HG02678 (cell line): ENCODE results near the gene SLC17A7.
"Not testable (repeated sequence)": the region's sequence is repeated elsewhere in the genome, so short reads cannot be mapped to it uniquely, and the experiment has no call there.

Source experiments
- ATAC-seq: cut with Tn5 transposase; IDR thresholded peaks from one replicate; pipeline ENCODE4 v1.9.1; 2021; ENCODE audit warnings: mild to moderate bottlenecking, moderate library complexity; ENCODE audit not compliant: unreplicated experiment

Gene SLC17A7

GRCh38 chr19:49441210-49441959 lies at the start of gene SLC17A7:
SLC17A7 (minus strand) TSS chr19:49441527; CDS start chr19:49441379, 148 bp downstream.
- ATAC-seq: no peak

- ATAC-seq: no peak
Observed at GRCh38 chr19:49490287-49491029, 49.1 kb upstream of the SLC17A7 start.

DNA sequence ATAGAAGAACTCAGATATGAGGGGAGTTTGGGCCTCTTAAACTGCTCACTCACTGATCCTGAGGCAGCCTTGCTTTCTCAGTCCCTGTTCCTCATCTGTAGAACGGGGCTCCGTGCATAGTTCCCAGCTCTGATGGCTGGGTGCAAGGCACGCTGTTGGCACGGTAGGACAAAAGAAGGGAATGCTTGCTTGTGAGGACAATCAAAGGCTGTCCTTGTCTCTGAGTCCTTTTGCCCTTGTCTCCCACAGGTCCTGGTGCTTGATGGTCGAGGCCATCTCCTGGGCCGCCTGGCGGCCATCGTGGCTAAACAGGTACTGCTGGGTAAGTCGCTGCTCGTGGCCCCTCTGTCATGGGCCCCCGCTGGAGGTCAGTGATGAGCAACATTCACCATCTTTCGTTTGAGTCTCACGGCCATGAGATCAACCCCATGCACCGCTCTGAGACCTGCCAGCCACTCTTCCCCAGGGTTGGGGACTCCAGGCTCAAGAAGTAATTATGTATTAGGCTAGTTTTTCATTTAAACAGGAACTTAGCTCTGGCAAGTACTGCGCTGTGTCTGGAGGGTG lies 48.4 kb upstream of the SLC17A7 start:
- ATAC-seq: no peak

GRCh38 chr19:49488863-49489537 lies 47.7 kb upstream of the SLC17A7 start:
- ATAC-seq: no peak

GRCh38 chr19:49488046-49488862 lies 46.9 kb upstream of the SLC17A7 start:
- ATAC-seq: no peak

DNA sequence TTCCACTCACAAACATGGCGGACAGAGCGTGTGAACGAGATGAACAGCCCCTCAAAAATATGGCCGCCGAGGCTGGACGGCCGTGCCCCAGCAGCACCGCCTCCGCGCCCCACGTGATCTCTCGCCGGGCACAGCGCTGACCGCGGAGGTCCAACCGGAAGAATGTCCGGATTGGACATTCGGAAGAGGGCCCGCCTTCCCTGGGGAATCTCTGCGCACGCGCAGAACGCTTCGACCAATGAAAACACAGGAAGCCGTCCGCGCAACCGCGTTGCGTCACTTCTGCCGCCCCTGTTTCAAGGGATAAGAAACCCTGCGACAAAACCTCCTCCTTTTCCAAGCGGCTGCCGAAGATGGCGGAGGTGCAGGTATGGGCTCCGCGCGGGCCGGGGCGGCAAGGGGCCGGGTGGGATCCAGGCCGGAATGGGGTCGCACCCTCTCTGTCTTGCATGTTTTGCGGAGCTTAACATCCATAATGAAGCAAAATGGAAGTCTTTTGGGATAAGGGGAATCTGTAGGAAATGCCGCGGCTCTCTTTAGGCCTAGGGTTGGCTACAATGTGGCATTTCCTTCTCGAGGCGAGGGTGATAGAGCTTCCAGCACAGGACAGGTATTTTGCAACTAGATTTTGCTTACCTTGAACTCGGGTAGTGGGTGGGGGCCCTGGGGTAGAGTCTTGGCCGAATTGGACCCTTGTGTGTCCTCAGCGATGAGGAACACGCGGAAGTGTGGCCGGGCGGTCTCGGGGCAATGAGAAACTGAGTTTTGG lies 46.1 kb upstream of the SLC17A7 start, which contains the start of gene RPL13A:
Gene RPL13A, plus strand, starts transcription at position 332 of the 769 bp plus-strand sequence. Its CDS starts 22 bp downstream, at position 354.
- ATAC-seq: peak; percentile 95

DNA sequence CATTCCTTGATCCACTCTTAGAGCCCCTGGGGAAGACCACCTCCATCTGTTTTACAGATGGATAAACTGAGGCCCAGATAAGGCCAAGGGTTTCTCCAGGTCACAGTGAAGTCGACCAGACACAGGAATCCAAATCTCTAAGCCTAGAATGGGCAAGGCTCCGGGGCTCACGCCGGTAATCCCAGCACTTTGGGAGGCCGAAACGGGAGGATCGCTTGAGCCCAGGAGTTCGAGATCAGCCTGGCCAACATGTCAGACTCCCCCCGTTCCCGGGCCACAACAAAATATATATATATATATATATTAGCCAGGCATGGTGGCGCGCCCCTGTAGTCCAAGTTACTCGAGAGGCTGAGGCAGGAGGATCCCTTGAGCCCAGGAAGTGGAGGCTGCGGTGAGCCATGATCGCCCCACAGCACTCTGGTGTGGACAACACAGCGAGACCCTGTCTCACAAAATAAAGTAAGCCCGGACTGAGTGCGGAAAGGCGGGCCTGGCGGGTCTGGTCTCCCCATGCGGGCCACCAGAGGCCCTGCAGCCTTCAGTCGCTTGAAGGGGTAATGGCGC lies 45.5 kb upstream of the SLC17A7 start:
- no peak for ATAC-seq

DNA sequence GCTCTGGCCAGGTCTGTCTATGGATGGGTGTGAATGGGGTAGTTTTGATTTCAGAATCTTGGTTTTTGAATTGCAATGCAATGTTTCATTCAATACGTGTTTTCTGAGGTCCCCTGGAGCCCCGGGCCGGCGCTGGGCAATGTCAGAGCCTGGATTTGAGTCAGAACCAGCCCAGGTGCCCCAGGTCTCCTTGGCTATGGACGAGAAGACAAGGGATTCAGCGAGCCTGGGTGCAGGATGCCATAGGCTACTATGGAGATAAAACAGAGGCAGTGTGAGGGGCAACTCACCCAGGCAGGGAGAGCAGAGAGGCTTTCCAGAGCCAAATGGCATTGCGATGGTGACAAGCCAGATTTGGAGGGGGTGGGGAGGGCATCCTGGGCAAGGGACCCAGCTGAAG lies 44.9 kb upstream of the SLC17A7 start:
- no peak for ATAC-seq

GRCh38 chr19:49481020-49481683 lies 39.8 kb upstream of the SLC17A7 start:
- no peak for ATAC-seq

- ATAC-seq: no peak
Observed at GRCh38 chr19:49479975-49480628, 38.8 kb upstream of the SLC17A7 start.

- no peak for ATAC-seq
Observed at GRCh38 chr19:49475995-49476880, 34.9 kb upstream of the SLC17A7 start.

- ATAC-seq: no peak
Observed at GRCh38 chr19:49475191-49475917, 34.0 kb upstream of the SLC17A7 start.

GRCh38 chr19:49474542-49474924 lies 33.2 kb upstream of the SLC17A7 start:
- no peak for ATAC-seq

- peak; percentile 62 for ATAC-seq
Observed at GRCh38 chr19:49473868-49474541, 32.7 kb upstream of the SLC17A7 start, which contains the start of gene FLT3LG. FLT3LG (plus strand) TSS chr19:49474215; CDS start chr19:49474640, 425 bp downstream.

- ATAC-seq: not testable (repeated sequence)
Observed at GRCh38 chr19:49473501-49473867, 32.2 kb upstream of the SLC17A7 start.

- ATAC-seq: no peak
Observed at GRCh38 chr19:49472936-49473335, 31.6 kb upstream of the SLC17A7 start.
